ENCODE results near the gene GABRB3.

DNA sequence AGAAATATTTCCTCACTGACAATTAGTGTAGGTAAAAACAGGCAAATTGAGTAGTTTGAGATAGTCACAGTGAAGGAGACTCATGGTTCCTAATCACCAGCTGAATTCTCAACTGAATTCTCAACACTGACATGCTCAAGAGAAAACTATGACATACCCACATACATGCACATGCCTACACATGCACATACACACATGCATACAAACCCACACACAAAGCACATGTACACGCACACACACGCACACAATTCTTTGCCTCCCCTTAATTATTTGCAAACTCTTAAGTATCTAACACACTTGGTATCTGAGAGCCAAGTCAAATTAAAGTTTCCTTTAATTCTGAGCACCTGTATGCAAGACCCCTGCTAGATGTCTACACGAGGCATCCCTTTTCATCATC is 111.8 kb downstream of the GABRB3 start:
- TF ChIP-seq EZH2 (IDR thresholded peaks at IDR 0.05; ENCODE audit: borderline replicate concordance, low read depth, low read length, severe bottlenecking) (no peak), CTCF (IDR thresholded peaks at IDR 0.05; ENCODE audit: extremely low read depth in 1 of 2, insufficient read depth in 1 of 2, low read depth in 1 of 2, low read length in 2 of 2) (no peak), POLR2AphosphoS5 (IDR thresholded peaks at IDR 0.05; ENCODE audit: insufficient read depth, low read depth, low read length) (no peak), FOS (IDR thresholded peaks at IDR 0.05; ENCODE audit: borderline replicate concordance, insufficient read depth, low read length) (no peak), POLR2A (IDR thresholded peaks at IDR 0.05; ENCODE audit: low read depth, low read length) (no peak), MAX (IDR thresholded peaks at IDR 0.05; ENCODE audit: insufficient read depth, insufficient read length) (no peak), MYC (IDR thresholded peaks at IDR 0.05; ENCODE audit: low read depth, low read length) (no peak)

Measured in endothelial cell of umbilical vein (primary cell).